HepG2 (cell line): ENCODE measurements around the gene ATP4A. TPM values are rescaled to one million over a fixed set of nuclear protein-coding genes. Genes with fewer than 3 reads are reported as not detected.
A peak's percentile ranks its signal among the peaks of the same experiment; 100 is the strongest.

ENCODE experiments used
- ATAC-seq: fragments of 200-7000 bp; cut with Tn5 transposase; 3 replicates; pipeline ENCODE4 v1.9.1; 2020; ENCODE audit warnings: mild to moderate bottlenecking, moderate library complexity
- Bru-seq: library from RNA; stranded (reverse); fragments of 400-500 nt; gene quantifications from one replicate; lab custom pipeline; 2021; lab: Mats Ljungman, UMichigan
- BruChase-seq, 2 experiments: library from RNA; stranded (reverse); fragments of 400-500 nt; gene quantifications; one replicate each; lab custom pipeline; 2021; lab: Mats Ljungman, UMichigan
- BruUV-seq: library from RNA; stranded (reverse); fragments of 400-500 nt; replicated peaks from 2 replicates; lab custom pipeline; 2021; lab: Mats Ljungman, UMichigan
- CTCF ChIA-PET: fragments of 300-600 bp; formaldehyde crosslinking; extraction: SDS; loops from one replicate; lab custom pipeline; 2021; ENCODE audit warnings: low total read pairs, inconsistent platforms, low intra/inter-chr PET ratio; lab: Yijun Ruan, JAX
- POLR2A ChIA-PET: fragments of 350-600 bp; sonication (Branson Sonifier 250); formaldehyde crosslinking; loops from one replicate; lab custom pipeline; 2020; ENCODE audit warnings: antibody characterized with exemption, inconsistent platforms; lab: Yijun Ruan, JAX
- DNase-seq: peaks from one replicate; pipeline ENCODE4 v3.0.0-alpha.2; 2015; ENCODE audit warnings: low spot score
- FAIRE-seq: peaks from 3 replicates; lab custom pipeline; 2011; peaks lifted over from hg19 to GRCh38; lab: Jason Lieb, UNC
- H2AFZ ChIP-seq: one replicate; pipeline ENCODE4 v1.6.1; 2011; ENCODE audit warnings: low read length, inconsistent platforms
- H3K27ac ChIP-seq: fragments of 300-600 bp; 3 replicates; pipeline ENCODE4 v1.8.0; 2011; ENCODE audit warnings: mixed run types, mild to moderate bottlenecking, mixed read lengths, low read length, inconsistent platforms; ENCODE audit not compliant: insufficient read depth; ENCODE audit errors: extremely low read length
- H3K27me3 ChIP-seq, 2 experiments: fragments of 200-600 bp in 1 of 2; 2 replicates in 1 of 2; 3 replicates in 1 of 2; pipeline versions ENCODE4 v1.6.0 to v1.8.0; 2011; ENCODE audit warnings: low read length in 2 of 2, mild to moderate bottlenecking in 2 of 2, moderate library complexity in 2 of 2, inconsistent platforms in 1 of 2; ENCODE audit not compliant: insufficient read depth in 2 of 2, control insufficient read depth in 1 of 2
- H3K36me3 ChIP-seq, 2 experiments: fragments of 200-600 bp in 1 of 2; replicated peaks in 1 of 2; 2 replicates in 1 of 2; 3 replicates in 1 of 2; pipeline versions ENCODE4 v1.5.1 to v1.8.0; 2011; ENCODE audit warnings: low read length in 2 of 2, inconsistent platforms in 1 of 2; ENCODE audit not compliant: insufficient read depth in 2 of 2, control insufficient read depth in 1 of 2
- H3K4me1 ChIP-seq: 2 replicates; pipeline ENCODE4 v1.5.1; 2012; ENCODE audit warnings: low read length, inconsistent platforms; ENCODE audit not compliant: insufficient read depth
- H3K4me2 ChIP-seq: 2 replicates; pipeline ENCODE4 v1.6.0; 2011; ENCODE audit warnings: low read depth, low read length, inconsistent platforms
- H3K4me3 ChIP-seq, 3 experiments: fragments of 200-600 bp in 1 of 3; sonication (generic), shearing (Covaris generic) in 1 of 3; replicated peaks in 1 of 3; 2 replicates each; pipeline ENCODE4 v1.5.1; 2011 to 2016; ENCODE audit warnings: low read length in 3 of 3, inconsistent platforms in 2 of 3, low read depth in 2 of 3, mild to moderate bottlenecking in 2 of 3, control low read depth in 1 of 3, mixed read lengths in 1 of 3; ENCODE audit not compliant: insufficient read depth in 1 of 3
- H3K79me2 ChIP-seq: one replicate; pipeline ENCODE4 v1.6.1; 2011; ENCODE audit warnings: low read length, inconsistent platforms; ENCODE audit not compliant: insufficient read depth
- H3K9ac ChIP-seq: 2 replicates; pipeline ENCODE4 v1.6.0; 2011; ENCODE audit warnings: mild to moderate bottlenecking, low read depth, low read length, inconsistent platforms; ENCODE audit not compliant: insufficient read depth
- H3K9me3 ChIP-seq: 2 replicates; pipeline ENCODE4 v1.5.1; 2012; ENCODE audit warnings: mild to moderate bottlenecking, low read length
- H4K20me1 ChIP-seq: 2 replicates; pipeline ENCODE4 v1.6.0; 2011; ENCODE audit warnings: inconsistent platforms, mild to moderate bottlenecking, low read length, moderate library complexity; ENCODE audit not compliant: insufficient read depth
- CEBPG ChIP-seq: IDR thresholded peaks from 2 replicates; pipeline ENCODE4 v1.6.1; 2016
- EP300 ChIP-seq, 3 experiments: sonication (generic) in 1 of 3; formaldehyde crosslinking in 1 of 3; IDR thresholded peaks; 2 replicates each; pipeline versions ENCODE4 v1.5.1 to v1.6.1; 2011 to 2020; ENCODE audit warnings: low read depth in 2 of 3, low read length in 2 of 3, borderline replicate concordance in 1 of 3, improper control_type of control experiment in 1 of 3, mild to moderate bottlenecking in 1 of 3, missing genetic modification reagents in 1 of 3, moderate library complexity in 1 of 3
- FOXC1 ChIP-seq: sonication (generic); formaldehyde crosslinking; IDR thresholded peaks from 2 replicates; pipeline ENCODE4 v1.8.0; 2022; ENCODE audit warnings: mild to moderate bottlenecking, missing genetic modification reagents, borderline replicate concordance
- GZF1 ChIP-seq: sonication (generic); formaldehyde crosslinking; IDR thresholded peaks from 2 replicates; pipeline ENCODE4 v1.5.1; 2020; ENCODE audit warnings: mild to moderate bottlenecking, missing genetic modification reagents
- KAT2B ChIP-seq: fragments of 150-350 bp; IDR thresholded peaks from 2 replicates; pipeline ENCODE4 v1.6.1; 2014; ENCODE audit warnings: low read depth, low read length, borderline replicate concordance
- MYNN ChIP-seq: sonication (generic); formaldehyde crosslinking; IDR thresholded peaks from 2 replicates; pipeline ENCODE4 v1.4.0; 2020; ENCODE audit warnings: mild to moderate bottlenecking, low read depth, missing genetic modification reagents
- POLR2A ChIP-seq, 2 experiments: IDR thresholded peaks; 2 replicates each; pipeline ENCODE4 v1.6.1; 2011; ENCODE audit warnings: low read depth in 2 of 2, low read length in 2 of 2, mild to moderate bottlenecking in 1 of 2, moderate library complexity in 1 of 2; ENCODE audit not compliant: insufficient read depth in 1 of 2
- THYN1 ChIP-seq: sonication (generic); formaldehyde crosslinking; IDR thresholded peaks from 2 replicates; pipeline ENCODE4 v1.8.1; 2023; ENCODE audit warnings: low read depth, mild to moderate bottlenecking, moderate library complexity, missing genetic modification reagents, borderline replicate concordance
- ZFAT ChIP-seq: sonication (generic); formaldehyde crosslinking; conservative IDR thresholded peaks from 2 replicates; pipeline ENCODE4 v1.8.1; 2023; ENCODE audit warnings: missing genetic modification reagents, inconsistent platforms
- ZNF510 ChIP-seq: sonication (generic); formaldehyde crosslinking; IDR thresholded peaks from 2 replicates; pipeline ENCODE4 v1.4.0; 2020; ENCODE audit warnings: low read depth, mild to moderate bottlenecking, missing genetic modification reagents
- ZNF792 ChIP-seq: IDR thresholded peaks from 2 replicates; pipeline ENCODE4 v1.6.1; 2016
- ZSCAN29 ChIP-seq: sonication (generic); formaldehyde crosslinking; conservative IDR thresholded peaks from 2 replicates; pipeline ENCODE4 v1.4.0; 2020; ENCODE audit warnings: mild to moderate bottlenecking, missing genetic modification reagents
- WGBS: methylation state at CpG from one replicate; pipeline ENCODE4 v1.1.6; 2017; ENCODE audit warnings: low lambda C conversion rate; 5-methylcytosine and 5-hydroxymethylcytosine counted together
- in situ Hi-C: cut with HindIII; loops from 2 replicates; pipeline ENCODE4 v1.10.0; 2017; ENCODE audit warnings: low pct_unique_long_range_greater_than_20kb; ENCODE audit not compliant: extremely low pct_ligation_motif_present
- intact Hi-C: fragments of 100-400 bp; cut with micrococcal nuclease; formaldehyde crosslinking; loops from one replicate; pipeline ENCODE4 v1.10.0; 2022; ENCODE audit not compliant: unreplicated experiment
- long read RNA-seq, 2 experiments: library from RNA in 1 of 2; library from polyadenylated mRNA in 1 of 2; stranded (forward) in 1 of 2; unstranded in 1 of 2; transcript quantifications; one replicate each; pipeline ENCODE4 v2.0.0, GENCODE V29; 2019 to 2022
- polyA minus RNA-seq, 3 experiments: library from RNA; depleted of rRNA, polyadenylated mRNA; stranded (reverse); fragments of >200 nt; gene quantifications; 2 replicates each; pipeline ENCODE4 v1.2.3, GENCODE V29; 2011; ENCODE audit warnings: low replicate concordance in 1 of 3
- polyA plus RNA-seq, 8 experiments: library from polyadenylated mRNA; depleted of rRNA in 3 of 8; stranded (reverse) in 7 of 8; unstranded in 1 of 8; fragments of >200 nt; fragmentation: Illumina TruSeq in 4 of 8; extraction: Trizol in 4 of 8; gene quantifications; 2 replicates each; pipeline versions ENCODE4 v1.2.1 to v1.2.3, GENCODE V29; 2011 to 2016; ENCODE audit warnings: low read depth in 4 of 8, missing spikeins in 1 of 8, mixed read lengths in 1 of 8; ENCODE audit not compliant: insufficient read depth in 1 of 8
- total RNA-seq, 5 experiments: library from RNA; depleted of rRNA; stranded (reverse); fragments of >200 nt; fragmentation: Illumina TruSeq; extraction: Trizol; gene quantifications; 2 replicates each; pipeline ENCODE4 v1.2.3, GENCODE V29; 2016; ENCODE audit warnings: low read depth in 1 of 5
- TF ChIP-seq, protein P1 (sequence below): sonication (generic); formaldehyde crosslinking; IDR thresholded peaks from 2 replicates; pipeline ENCODE4 v1.9.0; 2021; ENCODE audit warnings: missing genetic modification reagents, mild to moderate bottlenecking, borderline replicate concordance

ATP4A gene
- total RNA-seq (2016; rRNA removed; fragmentation: Illumina TruSeq; extraction: Trizol), result 0.11 TPM in 1 of 2 replicates, not detected in the other
- not detected in 2 replicates for total RNA-seq (2016; cell fraction: cytosol; rRNA removed; fragmentation: Illumina TruSeq; extraction: Trizol; ENCODE audit: low read depth)
- total RNA-seq (2016; cell fraction: insoluble cytoplasmic fraction; rRNA removed; fragmentation: Illumina TruSeq; extraction: Trizol), result 0.39 TPM in 2 replicates
- total RNA-seq (2016; cell fraction: membrane; rRNA removed; fragmentation: Illumina TruSeq; extraction: Trizol), result 0.28 and 0.31 TPM in 2 replicates
- total RNA-seq (2016; cell fraction: nucleus; rRNA removed; fragmentation: Illumina TruSeq; extraction: Trizol), result 0.66 TPM in 1 of 2 replicates, not detected in the other
- polyA plus RNA-seq (2011; rRNA removed), result 0.08 and 0.09 TPM in 2 replicates
- 0.04 and 0.15 TPM in 2 replicates for polyA plus RNA-seq (2011; cell fraction: cytosol; rRNA removed)
- 0.51 and 0.69 TPM in 2 replicates for polyA plus RNA-seq (2011; cell fraction: nucleus; rRNA removed)
- 0.07 and 0.13 TPM in 2 replicates for polyA plus RNA-seq (2012)
- polyA plus RNA-seq (2016; cell fraction: cytosol; fragmentation: Illumina TruSeq; extraction: Trizol; ENCODE audit: low read depth), result 0.07 and 0.15 TPM in 2 replicates
- polyA plus RNA-seq (2016; cell fraction: insoluble cytoplasmic fraction; fragmentation: Illumina TruSeq; extraction: Trizol; ENCODE audit: low read depth), result 0.13 TPM in 1 of 2 replicates, not detected in the other
- 0.22 TPM in 1 of 2 replicates, not detected in the other for polyA plus RNA-seq (2016; cell fraction: membrane; fragmentation: Illumina TruSeq; extraction: Trizol; ENCODE audit: low read depth)
- 0.68 and 0.98 TPM in 2 replicates for polyA plus RNA-seq (2016; cell fraction: nucleus; fragmentation: Illumina TruSeq; extraction: Trizol; ENCODE audit: insufficient read depth, low read depth)
- 0.18 TPM in 1 of 2 replicates, not detected in the other for polyA minus RNA-seq (2011; rRNA and poly(A)+ RNA removed; ENCODE audit: low replicate concordance)
- not detected in 2 replicates for polyA minus RNA-seq (2011; cell fraction: cytosol; rRNA and poly(A)+ RNA removed)
- polyA minus RNA-seq (2011; cell fraction: nucleus; rRNA and poly(A)+ RNA removed), result 0.13 TPM in 1 of 2 replicates, not detected in the other
- percentile 16 among the genes with signal in this experiment for Bru-seq, nascent RNA
- BruChase-seq, experiment 1, labeled RNA remaining after a 6-hour chase, result percentile 14 among the genes with signal in this experiment
- BruChase-seq, experiment 2, labeled RNA remaining after a 2-hour chase, result percentile 7 among the genes with signal in this experiment
- long read RNA-seq, experiment 1, result 0 reads
- long read RNA-seq, experiment 2, partial matches to known transcripts, result 1 of 1 reads
- long read RNA-seq, experiment 2, other reads (novel, unspliced or antisense), result 0 of 1 reads

DNA sequence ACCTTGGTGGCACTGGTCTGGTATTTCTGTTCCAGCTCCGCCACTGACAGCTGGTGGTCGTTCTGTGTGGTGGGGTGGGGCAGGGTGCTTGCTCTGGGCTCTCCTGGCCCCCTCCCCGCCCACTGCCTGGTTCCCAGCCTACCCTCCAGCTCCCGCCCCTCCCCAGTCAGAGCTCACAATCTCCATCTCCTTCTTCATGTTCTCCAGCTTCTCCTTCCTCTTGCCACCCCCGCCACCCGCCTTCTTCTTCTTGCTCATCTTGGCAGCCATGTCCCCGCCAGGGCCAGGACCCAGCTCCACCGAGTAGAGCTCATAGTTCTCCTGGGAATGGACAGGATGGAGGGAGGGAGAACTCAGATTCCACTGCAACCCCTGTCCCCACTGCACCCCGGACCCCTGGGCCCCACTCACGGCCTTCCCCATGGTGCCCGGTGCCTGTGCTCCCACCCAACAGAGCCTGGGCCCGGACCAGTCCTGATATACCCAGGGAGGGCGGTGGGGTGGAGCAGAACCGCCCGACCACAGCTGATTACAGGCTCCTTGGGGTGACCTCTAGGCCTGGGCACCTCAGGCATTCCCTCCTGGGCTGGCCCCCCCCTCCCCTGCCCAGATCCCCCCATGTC, at the start of gene ATP4A:
Gene ATP4A, minus strand, starts transcription at position 452 of the 623 bp plus-strand sequence. Its CDS starts 29 bp downstream, at position 423.
- Histone ChIP-seq H3K36me3 (no peaks in the 10 kb centered on the region), H3K9me3 (no peaks in the 10 kb centered on the region), H3K27me3 (peaks cover 1 to 28% of the 10 kb centered on the region in 2 experiments; a peak in 3 of 5 replicates)
- TF ChIP-seq POLR2A (IDR thresholded peaks at IDR 0.05; ENCODE audit: insufficient read depth in 1 of 2, low read depth in 2 of 2, low read length in 2 of 2) (no peak), ZNF510 (CRISPR knock-in tag) (no peak), THYN1 (no peak), ZFAT (CRISPR knock-in tag) (no peak), MYNN (CRISPR knock-in tag) (no peak), EP300 (IDR thresholded peaks at IDR 0.05; ENCODE audit: low read depth in 2 of 2, low read length in 2 of 2) (no peak), EP300 (CRISPR knock-in tag; IDR thresholded peaks at IDR 0.05; ENCODE audit: borderline replicate concordance) (no peak), GZF1 (CRISPR knock-in tag) (no peak), KAT2B (no peak), ZNF792 (no peak), FOXC1 (no peak), ZSCAN29 (CRISPR knock-in tag) (no peak), CEBPG (CRISPR knock-in tag) (no peak)
- TF ChIP-seq, protein P1, sequence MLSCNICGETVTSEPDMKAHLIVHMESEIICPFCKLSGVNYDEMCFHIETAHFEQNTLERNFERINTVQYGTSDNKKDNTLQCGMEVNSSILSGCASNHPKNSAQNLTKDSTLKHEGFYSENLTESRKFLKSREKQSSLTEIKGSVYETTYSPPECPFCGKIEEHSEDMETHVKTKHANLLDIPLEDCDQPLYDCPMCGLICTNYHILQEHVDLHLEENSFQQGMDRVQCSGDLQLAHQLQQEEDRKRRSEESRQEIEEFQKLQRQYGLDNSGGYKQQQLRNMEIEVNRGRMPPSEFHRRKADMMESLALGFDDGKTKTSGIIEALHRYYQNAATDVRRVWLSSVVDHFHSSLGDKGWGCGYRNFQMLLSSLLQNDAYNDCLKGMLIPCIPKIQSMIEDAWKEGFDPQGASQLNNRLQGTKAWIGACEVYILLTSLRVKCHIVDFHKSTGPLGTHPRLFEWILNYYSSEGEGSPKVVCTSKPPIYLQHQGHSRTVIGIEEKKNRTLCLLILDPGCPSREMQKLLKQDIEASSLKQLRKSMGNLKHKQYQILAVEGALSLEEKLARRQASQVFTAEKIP (CRISPR knock-in tag), result no peak
- TF ChIP-seq, all 625 proteins: peak for 0
- H4K20me1 ChIP-seq, result no peaks in the 10 kb centered on the region
- ChIA-PET POLR2A (no interaction called here), CTCF (no interaction called here)
- BruUV-seq, result no TSS peak
- no peak within 1 kb of the TSS for H3K9ac ChIP-seq
- FAIRE-seq, result no peak
- DNase-seq, result no peak
- H3K27ac ChIP-seq, result no peak within 1 kb of the TSS
- in situ Hi-C loops, result no loop called here
- H3K4me3 ChIP-seq, result no peak within 1 kb of the TSS
- intact Hi-C loops, result no loop called here
- peaks cover 29% of the 10 kb centered on the region for H3K4me1 ChIP-seq
- H3K79me2 ChIP-seq, result no peaks in the 10 kb centered on the region
- H2AFZ ChIP-seq, result no peak within 1 kb of the TSS
- WGBS, result 24% methylated on average over 13 of the region's 15 CpGs
- H3K4me2 ChIP-seq, result no peak within 1 kb of the TSS
- ATAC-seq, result no peak
